HepG2 (cell line): Measurements from ENCODE around the gene ATP10D. TPM values are rescaled to one million over a fixed set of nuclear protein-coding genes. Genes with fewer than 3 reads are reported as not detected.

Experiments
- ATF1 ChIP-seq: IDR thresholded peaks from 2 replicates; pipeline ENCODE4 v1.6.1; 2016; ENCODE audit warnings: mild to moderate bottlenecking, control low read depth
- GPN1 ChIP-seq: sonication (generic); formaldehyde crosslinking; IDR thresholded peaks from 2 replicates; pipeline ENCODE4 v1.5.1; 2020; ENCODE audit warnings: missing genetic modification reagents, borderline replicate concordance
- IKZF1 ChIP-seq: fragments of 450-650 bp; IDR thresholded peaks from 2 replicates; pipeline ENCODE4 v1.7.1; 2016
- KLF16 ChIP-seq, 2 experiments: sonication (generic) in 1 of 2; formaldehyde crosslinking in 1 of 2; IDR thresholded peaks; 2 replicates each; pipeline versions ENCODE4 v1.6.1 to v1.8.0; 2016 to 2023; ENCODE audit warnings: missing genetic modification reagents in 2 of 2, missing compliant biosample characterization in 1 of 2
- NPAS2 ChIP-seq: sonication (generic); formaldehyde crosslinking; IDR thresholded peaks from 2 replicates; pipeline ENCODE4 v1.8.0; 2022; ENCODE audit warnings: mild to moderate bottlenecking, missing genetic modification reagents, borderline replicate concordance
- PCBP2 ChIP-seq: fragments of 200-400 bp; formaldehyde crosslinking; optimal IDR thresholded peaks from 2 replicates; pipeline ENCODE3; 2018; ENCODE audit warnings: low read length, low read depth; ENCODE audit not compliant: poor library complexity, severe bottlenecking
- SNAI1 ChIP-seq: sonication (generic); formaldehyde crosslinking; IDR thresholded peaks from 2 replicates; pipeline ENCODE4 v1.5.0; 2020; ENCODE audit warnings: mild to moderate bottlenecking, missing genetic modification reagents, borderline replicate concordance
- SOX13 ChIP-seq, 3 experiments: fragments of 450-650 bp in 1 of 3; sonication (generic) in 1 of 3; formaldehyde crosslinking in 1 of 3; IDR thresholded peaks in 2 of 3; conservative IDR thresholded peaks in 1 of 3; 2 replicates each; pipeline versions ENCODE4 v1.5.0 to v1.6.1; 2016 to 2020; ENCODE audit warnings: antibody characterized with exemption in 1 of 3, mild to moderate bottlenecking in 1 of 3, missing compliant biosample characterization in 1 of 3, missing genetic modification reagents in 1 of 3, moderate library complexity in 1 of 3
- ZFYVE20 ChIP-seq: sonication (generic); formaldehyde crosslinking; IDR thresholded peaks from 2 replicates; pipeline ENCODE4 v1.8.0; 2023; ENCODE audit warnings: low read depth, mild to moderate bottlenecking, moderate library complexity, missing genetic modification reagents, borderline replicate concordance
- ZMYM3 ChIP-seq: sonication (generic); formaldehyde crosslinking; IDR thresholded peaks from 2 replicates; pipeline ENCODE4 v1.5.1; 2020; ENCODE audit warnings: mild to moderate bottlenecking, missing genetic modification reagents
- ZNF30 ChIP-seq: sonication (generic); formaldehyde crosslinking; IDR thresholded peaks from 2 replicates; pipeline ENCODE4 v1.5.0; 2020; ENCODE audit warnings: mild to moderate bottlenecking, missing genetic modification reagents
- ZNF44 ChIP-seq: sonication (generic); formaldehyde crosslinking; IDR thresholded peaks from 2 replicates; pipeline ENCODE4 v1.5.1; 2020; ENCODE audit warnings: mild to moderate bottlenecking, missing genetic modification reagents
- ZNF496 ChIP-seq: sonication (generic); formaldehyde crosslinking; IDR thresholded peaks from 2 replicates; pipeline ENCODE4 v1.8.1; 2023; ENCODE audit warnings: mild to moderate bottlenecking, moderate library complexity, missing genetic modification reagents; ENCODE audit not compliant: insufficient replicate concordance
- ZNF549 ChIP-seq: sonication (generic); formaldehyde crosslinking; IDR thresholded peaks from 2 replicates; pipeline ENCODE4 v1.5.0; 2020; ENCODE audit warnings: missing genetic modification reagents
- ZNF678 ChIP-seq: sonication (generic); formaldehyde crosslinking; IDR thresholded peaks from 2 replicates; pipeline ENCODE4 v1.4.0; 2020; ENCODE audit warnings: mild to moderate bottlenecking, missing genetic modification reagents
- ZNF7 ChIP-seq: IDR thresholded peaks from 2 replicates; pipeline ENCODE4 v1.6.1; 2016; ENCODE audit warnings: missing biosample characterization, missing genetic modification reagents
- polyA plus RNA-seq, 8 experiments: library from polyadenylated mRNA; depleted of rRNA in 3 of 8; stranded (reverse) in 7 of 8; unstranded in 1 of 8; fragments of >200 nt; fragmentation: Illumina TruSeq in 4 of 8; extraction: Trizol in 4 of 8; gene quantifications; 2 replicates each; pipeline versions ENCODE4 v1.2.1 to v1.2.3, GENCODE V29; 2011 to 2016; ENCODE audit warnings: low read depth in 4 of 8, missing spikeins in 1 of 8, mixed read lengths in 1 of 8; ENCODE audit not compliant: insufficient read depth in 1 of 8
- total RNA-seq, 5 experiments: library from RNA; depleted of rRNA; stranded (reverse); fragments of >200 nt; fragmentation: Illumina TruSeq; extraction: Trizol; gene quantifications; 2 replicates each; pipeline ENCODE4 v1.2.3, GENCODE V29; 2016; ENCODE audit warnings: low read depth in 1 of 5
- TF ChIP-seq, protein P1 (sequence below): sonication (generic); formaldehyde crosslinking; IDR thresholded peaks from 2 replicates; pipeline ENCODE4 v1.5.1; 2020; ENCODE audit warnings: mild to moderate bottlenecking, missing genetic modification reagents, borderline replicate concordance
- TF ChIP-seq, protein P2 (sequence below): sonication (generic); formaldehyde crosslinking; IDR thresholded peaks from 2 replicates; pipeline ENCODE4 v1.5.0; 2020; ENCODE audit warnings: mild to moderate bottlenecking, missing genetic modification reagents, borderline replicate concordance

ATP10D gene
- total and polyA plus RNA-seq, 2 of the 13 experiments (the other 11 are each of a cell fraction or from before 2014, with no cell fraction given), result 2.2 to 9.8 TPM

DNA sequence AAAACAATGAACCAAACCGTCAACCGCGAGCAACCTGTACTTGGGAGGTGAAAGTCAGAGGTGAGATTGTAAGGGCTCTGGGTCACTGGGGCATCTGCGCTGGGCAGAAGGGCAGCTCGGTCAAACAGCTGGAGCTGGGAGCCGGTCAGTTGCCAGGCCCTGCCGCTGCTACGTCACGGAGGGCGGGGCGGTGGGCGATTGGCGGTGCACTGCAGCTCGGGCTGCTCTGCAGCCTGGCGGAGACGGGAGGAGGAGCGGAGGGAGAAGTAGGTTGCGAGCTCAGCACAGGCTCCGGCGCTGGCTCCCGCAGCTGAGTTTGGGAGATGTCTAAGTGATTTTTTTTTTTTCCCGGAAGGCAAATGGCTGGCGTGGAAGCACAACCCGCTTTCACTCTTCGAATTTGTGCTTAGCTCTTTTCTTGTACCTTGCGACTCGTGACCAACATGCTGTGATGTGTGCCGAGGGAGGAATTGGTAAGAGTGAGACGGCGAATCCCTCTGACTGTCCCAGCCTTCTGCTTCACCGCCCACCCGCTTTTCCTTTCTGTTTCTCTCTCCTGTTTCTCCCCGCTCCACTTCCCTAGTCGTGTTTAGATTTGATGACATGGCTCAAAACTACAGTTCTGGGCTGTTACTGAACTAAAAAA is at the start of gene ATP10D (continued):
- TF ChIP-seq NPAS2 (CRISPR knock-in tag), result no peak
- 0 out of 4 replicates have a peak, but pooled peaks of 1 of the 2 experiments have one; percentile 53 for TF ChIP-seq KLF16 (CRISPR knock-in tag; IDR thresholded peaks at IDR 0.05)
- no peak for TF ChIP-seq ZNF30 (CRISPR knock-in tag)
- no peak for TF ChIP-seq SNAI1 (CRISPR knock-in tag)
- TF ChIP-seq, protein P1, sequence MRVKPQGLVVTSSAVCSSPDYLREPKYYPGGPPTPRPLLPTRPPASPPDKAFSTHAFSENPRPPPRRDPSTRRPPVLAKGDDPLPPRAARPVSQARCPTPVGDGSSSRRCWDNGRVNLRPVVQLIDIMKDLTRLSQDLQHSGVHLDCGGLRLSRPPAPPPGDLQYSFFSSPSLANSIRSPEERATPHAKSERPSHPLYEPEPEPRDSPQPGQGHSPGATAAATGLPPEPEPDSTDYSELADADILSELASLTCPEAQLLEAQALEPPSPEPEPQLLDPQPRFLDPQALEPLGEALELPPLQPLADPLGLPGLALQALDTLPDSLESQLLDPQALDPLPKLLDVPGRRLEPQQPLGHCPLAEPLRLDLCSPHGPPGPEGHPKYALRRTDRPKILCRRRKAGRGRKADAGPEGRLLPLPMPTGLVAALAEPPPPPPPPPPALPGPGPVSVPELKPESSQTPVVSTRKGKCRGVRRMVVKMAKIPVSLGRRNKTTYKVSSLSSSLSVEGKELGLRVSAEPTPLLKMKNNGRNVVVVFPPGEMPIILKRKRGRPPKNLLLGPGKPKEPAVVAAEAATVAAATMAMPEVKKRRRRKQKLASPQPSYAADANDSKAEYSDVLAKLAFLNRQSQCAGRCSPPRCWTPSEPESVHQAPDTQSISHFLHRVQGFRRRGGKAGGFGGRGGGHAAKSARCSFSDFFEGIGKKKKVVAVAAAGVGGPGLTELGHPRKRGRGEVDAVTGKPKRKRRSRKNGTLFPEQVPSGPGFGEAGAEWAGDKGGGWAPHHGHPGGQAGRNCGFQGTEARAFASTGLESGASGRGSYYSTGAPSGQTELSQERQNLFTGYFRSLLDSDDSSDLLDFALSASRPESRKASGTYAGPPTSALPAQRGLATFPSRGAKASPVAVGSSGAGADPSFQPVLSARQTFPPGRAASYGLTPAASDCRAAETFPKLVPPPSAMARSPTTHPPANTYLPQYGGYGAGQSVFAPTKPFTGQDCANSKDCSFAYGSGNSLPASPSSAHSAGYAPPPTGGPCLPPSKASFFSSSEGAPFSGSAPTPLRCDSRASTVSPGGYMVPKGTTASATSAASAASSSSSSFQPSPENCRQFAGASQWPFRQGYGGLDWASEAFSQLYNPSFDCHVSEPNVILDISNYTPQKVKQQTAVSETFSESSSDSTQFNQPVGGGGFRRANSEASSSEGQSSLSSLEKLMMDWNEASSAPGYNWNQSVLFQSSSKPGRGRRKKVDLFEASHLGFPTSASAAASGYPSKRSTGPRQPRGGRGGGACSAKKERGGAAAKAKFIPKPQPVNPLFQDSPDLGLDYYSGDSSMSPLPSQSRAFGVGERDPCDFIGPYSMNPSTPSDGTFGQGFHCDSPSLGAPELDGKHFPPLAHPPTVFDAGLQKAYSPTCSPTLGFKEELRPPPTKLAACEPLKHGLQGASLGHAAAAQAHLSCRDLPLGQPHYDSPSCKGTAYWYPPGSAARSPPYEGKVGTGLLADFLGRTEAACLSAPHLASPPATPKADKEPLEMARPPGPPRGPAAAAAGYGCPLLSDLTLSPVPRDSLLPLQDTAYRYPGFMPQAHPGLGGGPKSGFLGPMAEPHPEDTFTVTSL (CRISPR knock-in tag), result no peak
- TF ChIP-seq ZNF44 (CRISPR knock-in tag), result no peak
- no peak for TF ChIP-seq ZNF549 (CRISPR knock-in tag)
- TF ChIP-seq ZNF7 (CRISPR knock-in tag), result no peak
- TF ChIP-seq ZNF678, result 0 out of 2 replicates have a peak, but pooled peaks have one; percentile 36
- no peak for TF ChIP-seq GPN1 (CRISPR knock-in tag)
- TF ChIP-seq ZNF496 (CRISPR knock-in tag), result no peak
- TF ChIP-seq ZMYM3 (CRISPR knock-in tag), result no peak
- no peak for TF ChIP-seq IKZF1
- peak; percentile 84 for TF ChIP-seq ATF1 (CRISPR knock-in tag)
- TF ChIP-seq, protein P2, sequence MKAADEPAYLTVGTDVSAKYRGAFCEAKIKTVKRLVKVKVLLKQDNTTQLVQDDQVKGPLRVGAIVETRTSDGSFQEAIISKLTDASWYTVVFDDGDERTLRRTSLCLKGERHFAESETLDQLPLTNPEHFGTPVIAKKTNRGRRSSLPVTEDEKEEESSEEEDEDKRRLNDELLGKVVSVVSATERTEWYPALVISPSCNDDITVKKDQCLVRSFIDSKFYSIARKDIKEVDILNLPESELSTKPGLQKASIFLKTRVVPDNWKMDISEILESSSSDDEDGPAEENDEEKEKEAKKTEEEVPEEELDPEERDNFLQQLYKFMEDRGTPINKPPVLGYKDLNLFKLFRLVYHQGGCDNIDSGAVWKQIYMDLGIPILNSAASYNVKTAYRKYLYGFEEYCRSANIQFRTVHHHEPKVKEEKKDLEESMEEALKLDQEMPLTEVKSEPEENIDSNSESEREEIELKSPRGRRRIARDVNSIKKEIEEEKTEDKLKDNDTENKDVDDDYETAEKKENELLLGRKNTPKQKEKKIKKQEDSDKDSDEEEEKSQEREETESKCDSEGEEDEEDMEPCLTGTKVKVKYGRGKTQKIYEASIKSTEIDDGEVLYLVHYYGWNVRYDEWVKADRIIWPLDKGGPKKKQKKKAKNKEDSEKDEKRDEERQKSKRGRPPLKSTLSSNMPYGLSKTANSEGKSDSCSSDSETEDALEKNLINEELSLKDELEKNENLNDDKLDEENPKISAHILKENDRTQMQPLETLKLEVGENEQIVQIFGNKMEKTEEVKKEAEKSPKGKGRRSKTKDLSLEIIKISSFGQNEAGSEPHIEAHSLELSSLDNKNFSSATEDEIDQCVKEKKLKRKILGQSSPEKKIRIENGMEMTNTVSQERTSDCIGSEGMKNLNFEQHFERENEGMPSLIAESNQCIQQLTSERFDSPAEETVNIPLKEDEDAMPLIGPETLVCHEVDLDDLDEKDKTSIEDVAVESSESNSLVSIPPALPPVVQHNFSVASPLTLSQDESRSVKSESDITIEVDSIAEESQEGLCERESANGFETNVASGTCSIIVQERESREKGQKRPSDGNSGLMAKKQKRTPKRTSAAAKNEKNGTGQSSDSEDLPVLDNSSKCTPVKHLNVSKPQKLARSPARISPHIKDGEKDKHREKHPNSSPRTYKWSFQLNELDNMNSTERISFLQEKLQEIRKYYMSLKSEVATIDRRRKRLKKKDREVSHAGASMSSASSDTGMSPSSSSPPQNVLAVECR, result peak; percentile 71; the same call in 1 of the 2 replicates
- TF ChIP-seq SOX13 (IDR thresholded peaks at IDR 0.05), result no peak
- TF ChIP-seq SOX13 (CRISPR knock-in tag; conservative IDR thresholded peaks at IDR 0.05 in 1 of 2, IDR thresholded peaks at IDR 0.05 in 1 of 2), result peak in 1 of 2 experiments; percentile 21; a peak in 1 of 4 replicates
- TF ChIP-seq ZFYVE20 (CRISPR knock-in tag), result 0 out of 2 replicates have a peak, but pooled peaks have one; percentile 28
- no peak for TF ChIP-seq PCBP2
